Neutrophil (primary cell): ENCODE measurements around the gene TICAM1.

Experiments
- H3K27ac ChIP-seq: fragments of 200-600 bp; sonication (generic); 2 replicates; pipeline ENCODE4 v1.5.1; 2016; ENCODE audit warnings: mild to moderate bottlenecking, moderate library complexity
- H3K27me3 ChIP-seq: fragments of 200-600 bp; sonication (generic); 2 replicates; pipeline ENCODE4 v1.6.0; 2016; ENCODE audit warnings: mild to moderate bottlenecking
- H3K36me3 ChIP-seq: fragments of 200-600 bp; sonication (generic); 2 replicates; pipeline ENCODE4 v1.5.1; 2017
- H3K4me1 ChIP-seq, 2 experiments: fragments of 200-600 bp in 1 of 2; sonication (generic) in 1 of 2; 1 replicate in 1 of 2; 2 replicates in 1 of 2; pipeline versions ENCODE4 v1.5.1 to v1.6.1; 2013 to 2016; ENCODE audit warnings: low read depth in 1 of 2, low read length in 1 of 2, mild to moderate bottlenecking in 1 of 2, moderate library complexity in 1 of 2; ENCODE audit not compliant: control insufficient read depth in 1 of 2, insufficient read depth in 1 of 2
- H3K4me3 ChIP-seq, 2 experiments: fragments of 200-600 bp in 1 of 2; sonication (generic) in 1 of 2; 1 replicate in 1 of 2; 2 replicates in 1 of 2; pipeline ENCODE4 v1.5.1; 2013 to 2016; ENCODE audit warnings: low read depth in 1 of 2, low read length in 1 of 2, mild to moderate bottlenecking in 1 of 2, moderate library complexity in 1 of 2
- H3K9me3 ChIP-seq: fragments of 200-600 bp; sonication (generic); 2 replicates; pipeline ENCODE4 v1.5.1; 2016
- TF ChIP-seq, protein P1 (sequence below): fragments of 200-600 bp; sonication (generic); IDR thresholded peaks from 2 replicates; pipeline ENCODE4 v1.5.1; 2016; ENCODE audit warnings: antibody characterized with exemption

Gene TICAM1

GRCh38 chr19:4803736-4804695 lies 27.5 kb downstream of the TICAM1 start:
- no peaks in the 10 kb centered on the region for H3K9me3 ChIP-seq
- H3K4me3 ChIP-seq, result no peak overlapping the region
- TF ChIP-seq, protein P1, sequence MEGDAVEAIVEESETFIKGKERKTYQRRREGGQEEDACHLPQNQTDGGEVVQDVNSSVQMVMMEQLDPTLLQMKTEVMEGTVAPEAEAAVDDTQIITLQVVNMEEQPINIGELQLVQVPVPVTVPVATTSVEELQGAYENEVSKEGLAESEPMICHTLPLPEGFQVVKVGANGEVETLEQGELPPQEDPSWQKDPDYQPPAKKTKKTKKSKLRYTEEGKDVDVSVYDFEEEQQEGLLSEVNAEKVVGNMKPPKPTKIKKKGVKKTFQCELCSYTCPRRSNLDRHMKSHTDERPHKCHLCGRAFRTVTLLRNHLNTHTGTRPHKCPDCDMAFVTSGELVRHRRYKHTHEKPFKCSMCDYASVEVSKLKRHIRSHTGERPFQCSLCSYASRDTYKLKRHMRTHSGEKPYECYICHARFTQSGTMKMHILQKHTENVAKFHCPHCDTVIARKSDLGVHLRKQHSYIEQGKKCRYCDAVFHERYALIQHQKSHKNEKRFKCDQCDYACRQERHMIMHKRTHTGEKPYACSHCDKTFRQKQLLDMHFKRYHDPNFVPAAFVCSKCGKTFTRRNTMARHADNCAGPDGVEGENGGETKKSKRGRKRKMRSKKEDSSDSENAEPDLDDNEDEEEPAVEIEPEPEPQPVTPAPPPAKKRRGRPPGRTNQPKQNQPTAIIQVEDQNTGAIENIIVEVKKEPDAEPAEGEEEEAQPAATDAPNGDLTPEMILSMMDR, result no peak
- H3K36me3 ChIP-seq, result no peaks in the 10 kb centered on the region
- no peaks in the 10 kb centered on the region for H3K27me3 ChIP-seq
- no peak overlapping the region for H3K27ac ChIP-seq
- H3K4me1 ChIP-seq, result peaks cover 20 to 28% of the 10 kb centered on the region in 2 experiments

GRCh38 chr19:4802711-4803110 lies 28.8 kb downstream of the TICAM1 start:
- Histone ChIP-seq H3K27me3 (no peaks in the 10 kb centered on the region), H3K9me3 (no peaks in the 10 kb centered on the region), H3K4me3 (no peak overlapping the region), H3K36me3 (no peaks in the 10 kb centered on the region), H3K27ac (no peak overlapping the region), H3K4me1 (peaks cover 8 to 15% of the 10 kb centered on the region in 2 experiments)
- TF ChIP-seq, protein P1, result no peak

DNA sequence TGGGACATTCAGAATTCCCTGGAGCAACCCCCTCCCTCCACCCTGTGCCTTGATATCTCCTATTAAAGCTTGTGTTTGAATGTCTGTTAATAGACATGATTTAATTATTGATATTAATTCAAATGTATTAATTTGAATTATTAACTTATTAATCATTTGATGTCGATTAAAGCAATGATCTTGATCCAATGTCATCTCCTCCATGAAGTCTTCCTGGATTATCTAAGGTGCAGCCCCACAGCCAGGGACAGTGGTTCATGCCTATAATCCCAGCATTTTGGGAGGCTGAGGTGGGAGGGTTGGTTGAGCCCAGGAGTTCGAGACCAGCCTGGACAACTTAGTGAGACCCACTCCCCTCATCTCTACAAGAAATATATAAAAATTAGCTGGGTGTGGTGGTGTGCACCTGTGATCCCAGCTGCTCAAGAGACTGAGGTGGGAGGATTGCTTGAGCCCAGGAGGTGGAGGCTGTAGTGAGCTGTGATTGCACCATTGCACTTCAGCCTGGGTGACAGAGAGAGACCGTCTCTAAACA lies 30.4 kb downstream of the TICAM1 start:
- no peak overlapping the region for H3K27ac ChIP-seq
- H3K27me3 ChIP-seq, result no peaks in the 10 kb centered on the region

GRCh38 chr19:4800591-4801081 lies 30.9 kb downstream of the TICAM1 start:
- Histone ChIP-seq H3K4me1 (peaks cover 0 to 6% of the 10 kb centered on the region in 2 experiments), H3K4me3 (no peak overlapping the region), H3K27me3 (no peaks in the 10 kb centered on the region), H3K27ac (no peak overlapping the region), H3K9me3 (no peaks in the 10 kb centered on the region), H3K36me3 (peaks cover 9% of the 10 kb centered on the region)
- TF ChIP-seq, protein P1, result no peak

More for the DNA sequence above, 30.4 kb downstream of the TICAM1 start:
- Histone ChIP-seq H3K9me3 (no peaks in the 10 kb centered on the region), H3K4me1 (peaks cover 0 to 6% of the 10 kb centered on the region in 2 experiments), H3K4me3 (no peak overlapping the region), H3K36me3 (peaks cover 7% of the 10 kb centered on the region)
- TF ChIP-seq, protein P1, result no peak

- H3K4me3 ChIP-seq, result no peak overlapping the region
- H3K27ac ChIP-seq, result no peak overlapping the region
- H3K36me3 ChIP-seq, result peaks cover 35% of the 10 kb centered on the region
- no peaks in the 10 kb centered on the region for H3K27me3 ChIP-seq
- peaks cover 18 to 22% of the 10 kb centered on the region in 2 experiments for H3K4me1 ChIP-seq
- H3K9me3 ChIP-seq, result no peaks in the 10 kb centered on the region
- TF ChIP-seq, protein P1, result no peak
Observed at GRCh38 chr19:4795400-4795799, 36.1 kb downstream of the TICAM1 start.
